HCT116 (cell line): ENCODE data around the gene DENND1A. TPM values are rescaled to one million over a fixed set of nuclear protein-coding genes. Genes with fewer than 3 reads are reported as not detected.
A peak's percentile ranks its signal among the peaks of the same experiment; 100 is the strongest.

Experiments used
- ATAC-seq: fragments of 200-7000 bp; cut with Tn5 transposase; 2 replicates; pipeline ENCODE4 v1.9.1; 2020; ENCODE audit warnings: mild to moderate bottlenecking, moderate library complexity
- BruUV-seq: library from RNA; stranded (reverse); fragments of 400-500 nt; replicated peaks from 2 replicates; lab custom pipeline; 2021; lab: Mats Ljungman, UMichigan
- CTCF ChIA-PET: fragments of 300-600 bp; sonication (Branson Sonifier 250); formaldehyde crosslinking; loops from one replicate; lab custom pipeline; 2021; ENCODE audit warnings: antibody characterized with exemption; lab: Charles Lee
- POLR2A ChIA-PET: fragments of 300-600, 350-600 bp; sonication (Branson Sonifier 250); formaldehyde crosslinking; loops from one replicate; lab custom pipeline; 2021; ENCODE audit warnings: antibody characterized with exemption; lab: Charles Lee
- RAD21 ChIA-PET, 2 experiments: fragments of 300-600 bp; sonication (Branson Sonifier 250); formaldehyde crosslinking; loops; one replicate each; lab custom pipeline; 2023; ENCODE audit warnings: low total read pairs in 2 of 2; ENCODE audit not compliant: uncharacterized antibody in 2 of 2, unreplicated experiment in 2 of 2, low non-redundant PET in 1 of 2; lab: Charles Lee
- DNase-seq: peaks from one replicate; pipeline ENCODE4 v3.0.0-alpha.2; 2010; ENCODE audit warnings: low read depth, low spot score
- H2AFZ ChIP-seq: fragments of 200-600 bp; shearing (Covaris generic), sonication (generic); 2 replicates; pipeline ENCODE4 v1.6.1; 2017; ENCODE audit warnings: low read depth, mixed run types, mixed read lengths, antibody characterized with exemption, low read length; ENCODE audit not compliant: poor library complexity, severe bottlenecking
- H3K27ac ChIP-seq: 2 replicates; pipeline ENCODE4 v1.5.1; 2012; ENCODE audit warnings: low read depth, low read length
- H3K27me3 ChIP-seq: fragments of 200-600 bp; sonication (generic); 2 replicates; pipeline ENCODE4 v1.6.1; 2016; ENCODE audit warnings: mixed run types, low read length, mixed read lengths; ENCODE audit not compliant: insufficient read depth
- H3K36me3 ChIP-seq, 2 experiments: fragments of 200-500 bp in 1 of 2; fragments of 200-600 bp in 1 of 2; sonication (Bioruptor generic) in 1 of 2; sonication (generic) in 1 of 2; 2 replicates each; pipeline versions ENCODE4 v1.5.1 to v1.6.1; 2014 to 2016; ENCODE audit warnings: low read length in 2 of 2, inconsistent platforms in 1 of 2, mixed read lengths in 1 of 2, mixed run types in 1 of 2; ENCODE audit not compliant: insufficient read depth in 2 of 2, control insufficient read depth in 1 of 2
- H3K4me1 ChIP-seq, 2 experiments: fragments of 200-600 bp in 1 of 2; sonication (generic) in 1 of 2; 2 replicates each; pipeline versions ENCODE4 v1.5.1 to v1.6.1; 2012 to 2017; ENCODE audit warnings: low read length in 2 of 2, inconsistent platforms in 1 of 2, mild to moderate bottlenecking in 1 of 2, mixed read lengths in 1 of 2, mixed run types in 1 of 2, moderate library complexity in 1 of 2; ENCODE audit not compliant: insufficient read depth in 2 of 2, control insufficient read depth in 1 of 2
- H3K4me2 ChIP-seq: fragments of 200-600 bp; sonication (generic); 2 replicates; pipeline ENCODE4 v1.6.1; 2017; ENCODE audit warnings: mixed run types, low read length, mixed read lengths
- H3K4me3 ChIP-seq, 2 experiments: fragments of 200-600 bp in 1 of 2; sonication (generic) in 1 of 2; replicated peaks in 1 of 2; 2 replicates each; pipeline ENCODE4 v1.5.1; 2011 to 2016; ENCODE audit warnings: low read length in 2 of 2, control low read depth in 1 of 2, low read depth in 1 of 2, mild to moderate bottlenecking in 1 of 2, mixed read lengths in 1 of 2, mixed run types in 1 of 2
- H3K79me2 ChIP-seq: fragments of 200-600 bp; sonication (generic); 2 replicates; pipeline ENCODE4 v1.6.1; 2017; ENCODE audit warnings: mild to moderate bottlenecking, mixed run types, low read length, moderate library complexity, mixed read lengths; ENCODE audit not compliant: insufficient read depth
- H3K9ac ChIP-seq: fragments of 200-600 bp; sonication (generic); 2 replicates; pipeline ENCODE4 v1.6.1; 2016; ENCODE audit warnings: low read length, mixed read lengths
- H3K9me2 ChIP-seq: fragments of 200-600 bp; sonication (generic), shearing (Covaris generic); 2 replicates; pipeline ENCODE4 v1.6.1; 2017; ENCODE audit warnings: mixed run types, mild to moderate bottlenecking, moderate library complexity; ENCODE audit not compliant: insufficient read depth
- H3K9me3 ChIP-seq, 2 experiments: fragments of 200-500 bp in 1 of 2; fragments of 200-600 bp in 1 of 2; sonication (Bioruptor generic) in 1 of 2; sonication (generic) in 1 of 2; 2 replicates each; pipeline ENCODE4 v1.6.1; 2014 to 2017; ENCODE audit warnings: low read length in 2 of 2, mixed read lengths in 2 of 2, inconsistent platforms in 1 of 2, low read depth in 1 of 2, mild to moderate bottlenecking in 1 of 2, mixed run types in 1 of 2, moderate library complexity in 1 of 2; ENCODE audit not compliant: control insufficient read depth in 1 of 2, insufficient read depth in 1 of 2
- H4K20me1 ChIP-seq: fragments of 200-600 bp; sonication (generic), shearing (Covaris generic); 2 replicates; pipeline ENCODE4 v1.6.1; 2017; ENCODE audit warnings: mixed run types, mild to moderate bottlenecking, moderate library complexity; ENCODE audit not compliant: insufficient read depth
- CBX3 ChIP-seq: IDR thresholded peaks from 2 replicates; pipeline ENCODE4 v1.6.1; 2012; ENCODE audit warnings: low read depth
- CTCF ChIP-seq, 3 experiments: fragments of 200-600 bp in 1 of 3; sonication (generic) in 1 of 3; IDR thresholded peaks in 2 of 3; conservative IDR thresholded peaks in 1 of 3; 2 replicates each; pipeline ENCODE4 v1.5.1; 2012 to 2017; ENCODE audit warnings: low read depth in 2 of 3, low read length in 2 of 3, antibody characterized with exemption in 1 of 3, borderline replicate concordance in 1 of 3, control low read depth in 1 of 3, mild to moderate bottlenecking in 1 of 3, mixed read lengths in 1 of 3, mixed run types in 1 of 3, moderate library complexity in 1 of 3; ENCODE audit not compliant: insufficient read depth in 1 of 3
- JUND ChIP-seq: IDR thresholded peaks from 2 replicates; pipeline ENCODE4 v1.6.1; 2012
- POLR2A ChIP-seq: IDR thresholded peaks from 2 replicates; pipeline ENCODE4 v1.7.0; 2011; ENCODE audit warnings: borderline replicate concordance; ENCODE audit not compliant: insufficient read depth, insufficient read length; ENCODE audit errors: extremely low read depth
- SP1 ChIP-seq: IDR thresholded peaks from 2 replicates; pipeline ENCODE4 v1.6.1; 2012; ENCODE audit warnings: low read depth
- SRF ChIP-seq: IDR thresholded peaks from 2 replicates; pipeline ENCODE4 v1.6.1; 2012; ENCODE audit warnings: low read depth
- TCF7L2 ChIP-seq: IDR thresholded peaks from 2 replicates; pipeline ENCODE4 v1.7.0; 2011; ENCODE audit warnings: borderline replicate concordance, inconsistent platforms; ENCODE audit not compliant: insufficient read depth, insufficient read length; ENCODE audit errors: extremely low read depth
- ZBTB33 ChIP-seq: IDR thresholded peaks from 2 replicates; pipeline ENCODE4 v1.6.1; 2011; ENCODE audit warnings: mild to moderate bottlenecking, low read length, moderate library complexity; ENCODE audit not compliant: insufficient replicate concordance; ENCODE audit errors: extremely low read depth
- ZNF274 ChIP-seq: fragments of 200-500 bp; sonication (Bioruptor generic); IDR thresholded peaks from 2 replicates; pipeline ENCODE4 v1.6.1; 2014; ENCODE audit warnings: mild to moderate bottlenecking, low read depth, low read length, inconsistent platforms
- intact Hi-C: fragments of 100-400 bp; cut with micrococcal nuclease; formaldehyde crosslinking; loops from 2 replicates; pipeline ENCODE4 v1.10.0; 2022
- total RNA-seq: library from RNA; stranded (reverse); gene quantifications from one replicate; pipeline ENCODE4 v1.2.1, GENCODE V29; 2021; ENCODE audit not compliant: unreplicated experiment

Gene DENND1A
- total RNA-seq, 1 experiment from 2014 or later, result 33.0 TPM

- TF ChIP-seq TCF7L2 (no peak), ZBTB33 (no peak), JUND (no peak), POLR2A (no peak)
Observed at GRCh38 chr9:123876750-123877149, 53.2 kb downstream of the DENND1A start (continued).

GRCh38 chr9:123872710-123873109 lies 57.2 kb downstream of the DENND1A start:
- no peaks in the 10 kb centered on the region for H4K20me1 ChIP-seq
- ATAC-seq (no peak), DNase-seq (no peak)
- CTCF ChIA-PET, result no interaction called here
- H3K9ac ChIP-seq, result no peak overlapping the region
- RAD21 ChIA-PET, result no interaction called here
- H3K4me1 ChIP-seq, result peaks cover 0 to 3% of the 10 kb centered on the region in 2 experiments; a peak in 1 of 4 replicates
- H2AFZ ChIP-seq, result no peak overlapping the region
- no TSS peak for BruUV-seq
- TF ChIP-seq ZNF274 (no peak), CBX3 (no peak), TCF7L2 (peak; percentile 13), POLR2A (no peak), CTCF (IDR thresholded peaks at IDR 0.05 in 2 of 3, conservative IDR thresholded peaks at IDR 0.05 in 1 of 3; ENCODE audit: borderline replicate concordance in 1 of 3, insufficient read depth in 1 of 3, low read depth in 2 of 3, low read length in 2 of 3) (no peak), SP1 (no peak), SRF (no peak)
- H3K36me3 ChIP-seq, result no peaks in the 10 kb centered on the region
- H3K27me3 ChIP-seq, result no peaks in the 10 kb centered on the region
- no peaks in the 10 kb centered on the region for H3K79me2 ChIP-seq
- no peaks in the 10 kb centered on the region for H3K9me3 ChIP-seq
- POLR2A ChIA-PET, result no interaction called here
- intact Hi-C loops, result no loop called here
- no peak overlapping the region for H3K27ac ChIP-seq
- no peak overlapping the region for H3K4me3 ChIP-seq
- no peak overlapping the region for H3K4me2 ChIP-seq
- H3K9me2 ChIP-seq, result no peaks in the 10 kb centered on the region
